GM21825 (cell line): ENCODE data around the gene VEGFB.
A peak's percentile ranks its signal among the peaks of the same experiment; 100 is the strongest.

ENCODE experiments used
- ATAC-seq: cut with Tn5 transposase; IDR thresholded peaks from one replicate; pipeline ENCODE4 v1.9.1; 2021; ENCODE audit warnings: mild to moderate bottlenecking, moderate library complexity; ENCODE audit not compliant: unreplicated experiment

The VEGFB gene

GRCh38 chr11:64210301-64211020 lies 23.9 kb upstream of the VEGFB start:
- no peak for ATAC-seq

GRCh38 chr11:64211181-64211872 lies 23.1 kb upstream of the VEGFB start:
- no peak for ATAC-seq

GRCh38 chr11:64216879-64217278 lies 17.5 kb upstream of the VEGFB start:
- ATAC-seq = no peak

GRCh38 chr11:64218628-64219353 lies 15.6 kb upstream of the VEGFB start:
- ATAC-seq = no peak

- no peak for ATAC-seq
These were observed 15.1 kb upstream of the VEGFB start for GRCh38 chr11:64219354-64219684.

GRCh38 chr11:64219755-64220154 lies 14.6 kb upstream of the VEGFB start:
- no peak for ATAC-seq

- no peak for ATAC-seq
These were observed 14.1 kb upstream of the VEGFB start for GRCh38 chr11:64220271-64220670.

GRCh38 chr11:64220798-64221197 lies 13.6 kb upstream of the VEGFB start:
- ATAC-seq = no peak

GRCh38 chr11:64222651-64223000 lies 11.8 kb upstream of the VEGFB start:
- no peak for ATAC-seq

- ATAC-seq = no peak
These were observed 11.3 kb upstream of the VEGFB start for GRCh38 chr11:64223001-64223651.

GRCh38 chr11:64224151-64224890 lies 10.1 kb upstream of the VEGFB start:
- no peak for ATAC-seq

- no peak for ATAC-seq
These were observed 9.3 kb upstream of the VEGFB start for GRCh38 chr11:64224891-64225607.

GRCh38 chr11:64225608-64226506 lies 8.5 kb upstream of the VEGFB start, which contains the start of the genes NUDT22 and TRPT1:
NUDT22 (plus strand) TSS chr11:64226274; CDS start chr11:64226653, 379 bp downstream.
TRPT1 (minus strand) TSS chr11:64226186; CDS start chr11:64225860, 326 bp downstream.
- peak; percentile 37 for ATAC-seq

- peak; percentile 24 for ATAC-seq
These were observed 7.8 kb upstream of the VEGFB start for GRCh38 chr11:64226507-64227051.

- ATAC-seq = no peak
These were observed 6.9 kb upstream of the VEGFB start for GRCh38 chr11:64227405-64227956.

GRCh38 chr11:64229090-64229743 lies 5.2 kb upstream of the VEGFB start:
- no peak for ATAC-seq

GRCh38 chr11:64229744-64230170 lies 4.6 kb upstream of the VEGFB start:
- ATAC-seq = no peak
